Measurements from ENCODE around the gene UPK1B.
"Not testable (repeated sequence)": the region's sequence is repeated elsewhere in the genome, so short reads cannot be mapped to it uniquely, and the experiment has no call there.

Gene UPK1B
- 0 reads per million in 3 donors for total RNA-seq

GRCh38 chr3:119173325-119173724 lies at the start of gene UPK1B:
Gene UPK1B (plus strand): TSS chr3:119173598. CDS start chr3:119186742, 13,144 bp downstream.
- Histone ChIP-seq H3K27me3 (replicated peaks; ENCODE audit: control insufficient read depth, insufficient read depth, low read length, poor library complexity, severe bottlenecking) (no peaks in the 10 kb centered on the region), H3K36me3 (ENCODE audit: control insufficient read depth, insufficient read depth, low read length) (no peaks in the 10 kb centered on the region), H3K4me3 (ENCODE audit: insufficient read depth, low read depth, low read length, poor library complexity, severe bottlenecking) (no peak within 1 kb of the TSS), H3K9me3 (ENCODE audit: control insufficient read depth, low read length) (no peaks in the 10 kb centered on the region), H3K27ac (ENCODE audit: insufficient read depth, low read length, poor library complexity, severe bottlenecking) (no peak within 1 kb of the TSS), H3K4me1 (ENCODE audit: control insufficient read depth, insufficient read depth, low read length, poor library complexity, severe bottlenecking) (no peaks in the 10 kb centered on the region)
- DNase-seq: no peak

- Histone ChIP-seq H3K27ac (ENCODE audit: insufficient read depth, low read length, poor library complexity, severe bottlenecking) (no peak overlapping the region), H3K36me3 (ENCODE audit: control insufficient read depth, insufficient read depth, low read length) (no peaks in the 10 kb centered on the region), H3K4me3 (ENCODE audit: insufficient read depth, low read depth, low read length, poor library complexity, severe bottlenecking) (no peak overlapping the region), H3K4me1 (ENCODE audit: control insufficient read depth, insufficient read depth, low read length, poor library complexity, severe bottlenecking) (no peaks in the 10 kb centered on the region), H3K9me3 (ENCODE audit: control insufficient read depth, low read length) (no peaks in the 10 kb centered on the region), H3K27me3 (replicated peaks; ENCODE audit: control insufficient read depth, insufficient read depth, low read length, poor library complexity, severe bottlenecking) (no peaks in the 10 kb centered on the region)
- no peak for DNase-seq
Observed at GRCh38 chr3:119125342-119125741, 48.1 kb upstream of the UPK1B start.

GRCh38 chr3:119125742-119126504 lies 47.5 kb upstream of the UPK1B start:
- Histone ChIP-seq H3K4me1 (ENCODE audit: control insufficient read depth, insufficient read depth, low read length, poor library complexity, severe bottlenecking) (no peaks in the 10 kb centered on the region), H3K27me3 (replicated peaks; ENCODE audit: control insufficient read depth, insufficient read depth, low read length, poor library complexity, severe bottlenecking) (no peaks in the 10 kb centered on the region), H3K27ac (ENCODE audit: insufficient read depth, low read length, poor library complexity, severe bottlenecking) (no peak overlapping the region), H3K9me3 (ENCODE audit: control insufficient read depth, low read length) (no peaks in the 10 kb centered on the region), H3K36me3 (ENCODE audit: control insufficient read depth, insufficient read depth, low read length) (no peaks in the 10 kb centered on the region), H3K4me3 (ENCODE audit: insufficient read depth, low read depth, low read length, poor library complexity, severe bottlenecking) (no peak overlapping the region)
- DNase-seq: no peak

- H3K9me3 ChIP-seq (ENCODE audit: control insufficient read depth, low read length); H3K36me3 ChIP-seq (ENCODE audit: control insufficient read depth, insufficient read depth, low read length); H3K27ac ChIP-seq (ENCODE audit: insufficient read depth, low read length, poor library complexity, severe bottlenecking); H3K27me3 ChIP-seq (replicated peaks; ENCODE audit: control insufficient read depth, insufficient read depth, low read length, poor library complexity, severe bottlenecking); H3K4me3 ChIP-seq (ENCODE audit: insufficient read depth, low read depth, low read length, poor library complexity, severe bottlenecking); H3K4me1 ChIP-seq (ENCODE audit: control insufficient read depth, insufficient read depth, low read length, poor library complexity, severe bottlenecking); DNase-seq: not testable (repeated sequence)
Observed at GRCh38 chr3:119130291-119130690, 43.1 kb upstream of the UPK1B start.

- not testable (repeated sequence) for H3K27me3 ChIP-seq (replicated peaks; ENCODE audit: control insufficient read depth, insufficient read depth, low read length, poor library complexity, severe bottlenecking); H3K9me3 ChIP-seq (ENCODE audit: control insufficient read depth, low read length); H3K36me3 ChIP-seq (ENCODE audit: control insufficient read depth, insufficient read depth, low read length); H3K27ac ChIP-seq (ENCODE audit: insufficient read depth, low read length, poor library complexity, severe bottlenecking); DNase-seq; H3K4me1 ChIP-seq (ENCODE audit: control insufficient read depth, insufficient read depth, low read length, poor library complexity, severe bottlenecking); H3K4me3 ChIP-seq (ENCODE audit: insufficient read depth, low read depth, low read length, poor library complexity, severe bottlenecking)
Observed at GRCh38 chr3:119132291-119132690, 41.1 kb upstream of the UPK1B start.

- not testable (repeated sequence) for H3K4me3 ChIP-seq (ENCODE audit: insufficient read depth, low read depth, low read length, poor library complexity, severe bottlenecking); H3K27ac ChIP-seq (ENCODE audit: insufficient read depth, low read length, poor library complexity, severe bottlenecking); H3K4me1 ChIP-seq (ENCODE audit: control insufficient read depth, insufficient read depth, low read length, poor library complexity, severe bottlenecking); DNase-seq; H3K9me3 ChIP-seq (ENCODE audit: control insufficient read depth, low read length); H3K27me3 ChIP-seq (replicated peaks; ENCODE audit: control insufficient read depth, insufficient read depth, low read length, poor library complexity, severe bottlenecking); H3K36me3 ChIP-seq (ENCODE audit: control insufficient read depth, insufficient read depth, low read length)
Observed at GRCh38 chr3:119139360-119139759, 34.0 kb upstream of the UPK1B start.

GRCh38 chr3:119140466-119140865 lies 32.9 kb upstream of the UPK1B start:
- Histone ChIP-seq H3K27ac (ENCODE audit: insufficient read depth, low read length, poor library complexity, severe bottlenecking) (no peak overlapping the region), H3K9me3 (ENCODE audit: control insufficient read depth, low read length) (no peaks in the 10 kb centered on the region), H3K27me3 (replicated peaks; ENCODE audit: control insufficient read depth, insufficient read depth, low read length, poor library complexity, severe bottlenecking) (no peaks in the 10 kb centered on the region), H3K4me3 (ENCODE audit: insufficient read depth, low read depth, low read length, poor library complexity, severe bottlenecking) (no peak overlapping the region), H3K4me1 (ENCODE audit: control insufficient read depth, insufficient read depth, low read length, poor library complexity, severe bottlenecking) (no peaks in the 10 kb centered on the region), H3K36me3 (ENCODE audit: control insufficient read depth, insufficient read depth, low read length) (no peaks in the 10 kb centered on the region)
- no peak for DNase-seq

- no peak for DNase-seq
- Histone ChIP-seq H3K9me3 (ENCODE audit: control insufficient read depth, low read length) (no peaks in the 10 kb centered on the region), H3K27ac (ENCODE audit: insufficient read depth, low read length, poor library complexity, severe bottlenecking) (no peak overlapping the region), H3K27me3 (replicated peaks; ENCODE audit: control insufficient read depth, insufficient read depth, low read length, poor library complexity, severe bottlenecking) (no peaks in the 10 kb centered on the region), H3K36me3 (ENCODE audit: control insufficient read depth, insufficient read depth, low read length) (no peaks in the 10 kb centered on the region), H3K4me3 (ENCODE audit: insufficient read depth, low read depth, low read length, poor library complexity, severe bottlenecking) (no peak overlapping the region), H3K4me1 (ENCODE audit: control insufficient read depth, insufficient read depth, low read length, poor library complexity, severe bottlenecking) (no peaks in the 10 kb centered on the region)
Observed at GRCh38 chr3:119145128-119145499, 28.3 kb upstream of the UPK1B start.

- Histone ChIP-seq H3K4me3 (ENCODE audit: insufficient read depth, low read depth, low read length, poor library complexity, severe bottlenecking) (no peak within 1 kb of the TSS), H3K36me3 (ENCODE audit: control insufficient read depth, insufficient read depth, low read length) (no peaks in the 10 kb centered on the region), H3K27me3 (replicated peaks; ENCODE audit: control insufficient read depth, insufficient read depth, low read length, poor library complexity, severe bottlenecking) (no peaks in the 10 kb centered on the region), H3K9me3 (ENCODE audit: control insufficient read depth, low read length) (no peaks in the 10 kb centered on the region), H3K27ac (ENCODE audit: insufficient read depth, low read length, poor library complexity, severe bottlenecking) (no peak within 1 kb of the TSS), H3K4me1 (ENCODE audit: control insufficient read depth, insufficient read depth, low read length, poor library complexity, severe bottlenecking) (no peaks in the 10 kb centered on the region)
- DNase-seq: no peak
Observed at GRCh38 chr3:119145500-119146167, 27.8 kb upstream of the UPK1B start, which contains the start of gene TEX55. Gene TEX55 (plus strand): TSS chr3:119146165. CDS start chr3:119146190, 25 bp downstream.

- DNase-seq: no peak
- Histone ChIP-seq H3K4me3 (ENCODE audit: insufficient read depth, low read depth, low read length, poor library complexity, severe bottlenecking) (no peak overlapping the region), H3K4me1 (ENCODE audit: control insufficient read depth, insufficient read depth, low read length, poor library complexity, severe bottlenecking) (no peaks in the 10 kb centered on the region), H3K27ac (ENCODE audit: insufficient read depth, low read length, poor library complexity, severe bottlenecking) (no peak overlapping the region), H3K27me3 (replicated peaks; ENCODE audit: control insufficient read depth, insufficient read depth, low read length, poor library complexity, severe bottlenecking) (no peaks in the 10 kb centered on the region), H3K9me3 (ENCODE audit: control insufficient read depth, low read length) (no peaks in the 10 kb centered on the region), H3K36me3 (ENCODE audit: control insufficient read depth, insufficient read depth, low read length) (no peaks in the 10 kb centered on the region)
Observed at GRCh38 chr3:119146578-119147375, 26.6 kb upstream of the UPK1B start.
